Measurements from ENCODE around the gene PPP1R2. TPM values are rescaled to one million over a fixed set of nuclear protein-coding genes. Genes with fewer than 3 reads are reported as not detected.

The PPP1R2 gene
- total and polyA plus RNA-seq, 2 donors (not counting 3 experiments of a cell fraction or from before 2014, with no cell fraction given): 19.9 to 37.3 TPM

GRCh38 chr3:195554458-195554857, 11.3 kb upstream of the PPP1R2 start:
- no TSS peak for BruUV-seq (replicated peaks)
- no peak overlapping the region for H3K27ac ChIP-seq (ENCODE audit: insufficient read depth, low read depth, low read length)
- TF ChIP-seq, protein P1, sequence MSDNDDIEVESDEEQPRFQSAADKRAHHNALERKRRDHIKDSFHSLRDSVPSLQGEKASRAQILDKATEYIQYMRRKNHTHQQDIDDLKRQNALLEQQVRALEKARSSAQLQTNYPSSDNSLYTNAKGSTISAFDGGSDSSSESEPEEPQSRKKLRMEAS (IDR thresholded peaks at IDR 0.05; ENCODE audit: insufficient read depth, insufficient read length): no peak
- TF ChIP-seq FOS (IDR thresholded peaks at IDR 0.05; ENCODE audit: borderline replicate concordance, insufficient read depth, low read length) (no peak), POLR2A (IDR thresholded peaks at IDR 0.05; ENCODE audit: low read depth, low read length) (no peak), MYC (IDR thresholded peaks at IDR 0.05; ENCODE audit: low read depth, low read length) (no peak), GATA2 (IDR thresholded peaks at IDR 0.05; ENCODE audit: insufficient read depth, insufficient read length, low read depth, low read length) (no peak), POLR2AphosphoS5 (IDR thresholded peaks at IDR 0.05; ENCODE audit: insufficient read depth, low read depth, low read length) (no peak), EZH2 (IDR thresholded peaks at IDR 0.05; ENCODE audit: borderline replicate concordance, low read depth, low read length, severe bottlenecking) (no peak)
- TF ChIP-seq, protein P2, sequence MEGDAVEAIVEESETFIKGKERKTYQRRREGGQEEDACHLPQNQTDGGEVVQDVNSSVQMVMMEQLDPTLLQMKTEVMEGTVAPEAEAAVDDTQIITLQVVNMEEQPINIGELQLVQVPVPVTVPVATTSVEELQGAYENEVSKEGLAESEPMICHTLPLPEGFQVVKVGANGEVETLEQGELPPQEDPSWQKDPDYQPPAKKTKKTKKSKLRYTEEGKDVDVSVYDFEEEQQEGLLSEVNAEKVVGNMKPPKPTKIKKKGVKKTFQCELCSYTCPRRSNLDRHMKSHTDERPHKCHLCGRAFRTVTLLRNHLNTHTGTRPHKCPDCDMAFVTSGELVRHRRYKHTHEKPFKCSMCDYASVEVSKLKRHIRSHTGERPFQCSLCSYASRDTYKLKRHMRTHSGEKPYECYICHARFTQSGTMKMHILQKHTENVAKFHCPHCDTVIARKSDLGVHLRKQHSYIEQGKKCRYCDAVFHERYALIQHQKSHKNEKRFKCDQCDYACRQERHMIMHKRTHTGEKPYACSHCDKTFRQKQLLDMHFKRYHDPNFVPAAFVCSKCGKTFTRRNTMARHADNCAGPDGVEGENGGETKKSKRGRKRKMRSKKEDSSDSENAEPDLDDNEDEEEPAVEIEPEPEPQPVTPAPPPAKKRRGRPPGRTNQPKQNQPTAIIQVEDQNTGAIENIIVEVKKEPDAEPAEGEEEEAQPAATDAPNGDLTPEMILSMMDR (IDR thresholded peaks at IDR 0.05; ENCODE audit: extremely low read depth in 1 of 2, insufficient read depth in 1 of 2, low read depth in 1 of 2, low read length in 2 of 2): no peak
- intact Hi-C loops (cut with micrococcal nuclease): no loop called here
- no peaks in the 10 kb centered on the region for H3K9me1 ChIP-seq (replicated peaks; ENCODE audit: control insufficient read depth, extremely low read depth, insufficient read depth, low read length)
- H3K27me3 ChIP-seq (ENCODE audit: control insufficient read depth in 2 of 2, insufficient read depth in 2 of 2, low read length in 2 of 2): peaks cover 13 to 36% of the 10 kb centered on the region in 2 experiments
- DNase-seq (ENCODE audit: low read depth, low spot score): no peak
- CTCF ChIA-PET: interaction anchor here (0.9 kb wide), 1 partner anchor 30 kb away, joined by 3 read pairs; the partner anchor contains the start of gene APOD
- H3K4me3 ChIP-seq (replicated peaks in 1 of 3; ENCODE audit: insufficient read depth in 1 of 3, low read depth in 1 of 3, low read length in 3 of 3): no peak overlapping the region
- H3K4me2 ChIP-seq (ENCODE audit: insufficient read depth, low read length): no peak overlapping the region
- no peaks in the 10 kb centered on the region for H3K4me1 ChIP-seq (ENCODE audit: control insufficient read depth, extremely low read depth, insufficient read depth, low read length)
- FAIRE-seq: no peak
- no peaks in the 10 kb centered on the region for H4K20me1 ChIP-seq (replicated peaks; ENCODE audit: control insufficient read depth, extremely low read depth, insufficient read depth, low read length)
- no peak overlapping the region for H2AFZ ChIP-seq (ENCODE audit: low read depth, low read length)
- POLR2A ChIA-PET: no interaction called here
- H3K79me2 ChIP-seq (ENCODE audit: control insufficient read depth, insufficient read depth, low read length): no peaks in the 10 kb centered on the region
- no peak overlapping the region for H3K9ac ChIP-seq (replicated peaks; ENCODE audit: extremely low read depth, insufficient read depth, low read length)
- no peaks in the 10 kb centered on the region for H3K36me3 ChIP-seq (ENCODE audit: control insufficient read depth in 2 of 2, extremely low read depth in 1 of 2, insufficient read depth in 2 of 2, low read length in 2 of 2)
- dilution Hi-C loops (cut with MboI; ENCODE audit: extremely low pct_ligation_motif_present, low sequenced_read_pairs): no loop called here
- H3K9me3 ChIP-seq (replicated peaks; ENCODE audit: control insufficient read depth, insufficient read depth, low read length): no peaks in the 10 kb centered on the region
